Measurements from ENCODE around the gene CDH23.

- no peak for TF ChIP-seq ZFP3 (CRISPR knock-in tag; IDR thresholded peaks at IDR 0.05)
- no peak for TF ChIP-seq CSRNP3 (CRISPR knock-in tag; IDR thresholded peaks at IDR 0.05)
- no peak for TF ChIP-seq ZFP30 (CRISPR knock-in tag; IDR thresholded peaks at IDR 0.05)
- TF ChIP-seq PPARA (CRISPR knock-in tag; IDR thresholded peaks at IDR 0.05; ENCODE audit: borderline replicate concordance): no peak
- TF ChIP-seq ESRRG (CRISPR knock-in tag; IDR thresholded peaks at IDR 0.05): no peak
- TF ChIP-seq CREB5 (CRISPR knock-in tag; IDR thresholded peaks at IDR 0.05; ENCODE audit: low read depth): no peak
- TF ChIP-seq OSR1 (CRISPR knock-in tag; IDR thresholded peaks at IDR 0.05): no peak
- no peak for TF ChIP-seq ZNF70 (CRISPR knock-in tag; IDR thresholded peaks at IDR 0.05)
These were observed 47.3 kb upstream of the CDH23 start for GRCh38 chr10:71349406-71349805.
